Activated CD4-positive, alpha-beta T cell treated with anti-CD3 and anti-CD28 coated beads, Interleukin-2, amount 10 ng/mL, durations not matched to agents 7 days and 5 days (primary cell): ENCODE data around the gene OPRL1. TPM values are rescaled to one million over a fixed set of nuclear protein-coding genes. Genes with fewer than 3 reads are reported as not detected.

Experiments
- CTCF ChIA-PET: fragments of 350-600 bp; sonication (Branson Sonifier 250); formaldehyde crosslinking; loops from one replicate; lab custom pipeline; 2021; ENCODE audit warnings: antibody characterized with exemption; lab: Charles Lee
- POLR2A ChIA-PET: fragments of 350-600 bp; sonication (Branson Sonifier 250); formaldehyde crosslinking; loops from one replicate; lab custom pipeline; 2021; ENCODE audit warnings: antibody characterized with exemption; lab: Charles Lee
- DNase-seq: peaks from one replicate; pipeline ENCODE4 v3.0.0-alpha.2; 2020
- H3K27ac Mint-ChIP-seq: one replicate; pipeline ENCODE4 v1.8.0; 2021; ENCODE audit warnings: mild to moderate bottlenecking, moderate library complexity, mixed read lengths
- H3K27me3 Mint-ChIP-seq: one replicate; pipeline ENCODE4 v1.8.0; 2021; ENCODE audit warnings: mixed read lengths
- H3K36me3 Mint-ChIP-seq: one replicate; pipeline ENCODE4 v1.8.0; 2021; ENCODE audit warnings: low read depth, mixed read lengths
- H3K4me1 Mint-ChIP-seq: one replicate; pipeline ENCODE4 v1.8.0; 2021; ENCODE audit warnings: mixed read lengths
- H3K4me3 Mint-ChIP-seq: one replicate; pipeline ENCODE4 v1.8.0; 2021; ENCODE audit warnings: mild to moderate bottlenecking, moderate library complexity, mixed read lengths
- H3K9me3 Mint-ChIP-seq: one replicate; pipeline ENCODE4 v1.8.0; 2021; ENCODE audit warnings: mixed read lengths
- total RNA-seq, 2 experiments: library from RNA; stranded (reverse); gene quantifications; one replicate each; pipeline ENCODE4 v1.2.3, GENCODE V29; 2021

Gene OPRL1
- total RNA-seq, 2 experiments from 2014 or later = 1.6 TPM

DNA sequence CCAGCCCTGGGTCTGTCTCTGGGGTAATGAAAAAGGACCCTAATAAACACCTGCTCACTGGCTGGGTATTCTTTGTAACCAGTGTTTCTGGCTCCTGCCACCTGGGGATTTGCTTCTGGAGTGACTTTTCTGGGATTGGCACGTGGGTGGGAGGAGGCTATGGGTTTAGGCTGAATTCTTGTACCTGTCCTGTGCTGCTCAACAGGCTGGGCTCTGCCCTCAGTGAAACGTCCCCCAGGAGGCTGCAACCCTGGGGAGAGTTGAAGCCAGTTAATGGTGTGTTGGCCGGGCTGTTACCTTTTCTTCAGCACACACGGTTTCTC lies 20.6 kb downstream of the OPRL1 start:
- Mint-ChIP-seq H3K27ac (no peak overlapping the region), H3K27me3 (peaks cover 23% of the 10 kb centered on the region), H3K4me3 (no peak overlapping the region), H3K4me1 (peaks cover 20% of the 10 kb centered on the region), H3K36me3 (no peaks in the 10 kb centered on the region), H3K9me3 (peaks cover 5% of the 10 kb centered on the region)
- DNase-seq = no peak
- ChIA-PET POLR2A (no interaction called here), CTCF (interaction anchor here (1.3 kb wide), 1 partner anchor 14 kb away, joined by 3 read pairs; no protein-coding TSS in a partner anchor)

DNA sequence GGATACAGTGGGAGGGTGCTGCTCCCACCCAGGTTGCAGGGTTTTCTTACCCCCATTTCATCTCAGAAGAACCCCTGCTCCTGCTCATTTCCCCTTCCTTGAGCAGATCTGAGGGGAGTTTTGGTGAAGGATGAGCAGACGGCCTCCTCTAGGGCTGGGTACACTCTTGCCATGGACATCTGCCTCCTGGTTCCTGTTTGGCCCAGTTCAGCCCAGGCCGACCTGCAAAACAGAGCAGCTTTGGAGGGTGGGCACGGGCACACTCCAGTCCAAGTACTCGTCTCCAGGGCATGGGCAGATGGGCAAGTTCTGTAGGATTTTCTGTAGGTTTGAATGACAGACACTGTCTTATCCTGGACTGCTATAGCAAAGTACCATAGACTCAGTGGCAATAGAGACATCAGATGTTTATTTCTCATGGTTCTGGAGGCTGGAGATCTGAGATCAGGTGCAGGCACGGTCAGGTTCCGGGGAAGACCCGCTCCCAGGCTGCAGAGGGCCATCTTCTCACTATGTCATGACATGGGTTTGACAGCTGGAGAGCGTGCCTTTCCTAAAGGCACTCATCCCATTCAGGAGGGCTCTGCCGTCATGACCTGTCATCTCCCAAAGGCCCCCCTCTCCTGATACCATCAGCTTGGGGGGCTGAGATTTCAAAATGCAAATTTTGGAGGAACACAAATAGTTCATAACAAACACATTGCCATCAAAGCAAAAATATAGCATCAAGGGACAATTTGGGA lies 21.2 kb downstream of the OPRL1 start:
- DNase-seq = no peak
- Mint-ChIP-seq H3K36me3 (no peaks in the 10 kb centered on the region), H3K27ac (no peak overlapping the region), H3K4me1 (peaks cover 20% of the 10 kb centered on the region), H3K9me3 (peaks cover 5% of the 10 kb centered on the region), H3K27me3 (peaks cover 23% of the 10 kb centered on the region), H3K4me3 (no peak overlapping the region)
- ChIA-PET CTCF (interaction anchor here (0.8 to 2.2 kb wide), 3 partner anchors 11 to 19 kb away, joined by 3 to 10 read pairs (median 4); no protein-coding TSS in a partner anchor), POLR2A (no interaction called here)

- Mint-ChIP-seq H3K36me3 (no peaks in the 10 kb centered on the region), H3K27ac (no peak overlapping the region), H3K27me3 (peaks cover 23% of the 10 kb centered on the region), H3K4me1 (peaks cover 20% of the 10 kb centered on the region), H3K4me3 (no peak overlapping the region), H3K9me3 (no peaks in the 10 kb centered on the region)
- DNase-seq = peak; percentile 63
- POLR2A ChIA-PET = no interaction called here
- CTCF ChIA-PET = interaction anchor here (0.8 to 2.2 kb wide), 4 partner anchors 10 to 184 kb away, joined by 3 to 10 read pairs (median 4); no protein-coding TSS in a partner anchor
Measured at GRCh38 chr20:64101731-64102621, 22.1 kb downstream of the OPRL1 start.

- no peak for DNase-seq
- ChIA-PET CTCF (interaction anchor here (1.4 to 2.2 kb wide), 2 partner anchors 13 to 183 kb away, joined by 5 to 10 read pairs; no protein-coding TSS in a partner anchor), POLR2A (no interaction called here)
- Mint-ChIP-seq H3K36me3 (no peaks in the 10 kb centered on the region), H3K9me3 (no peaks in the 10 kb centered on the region), H3K4me3 (peak overlapping the region; percentile 40), H3K27me3 (peaks cover 23% of the 10 kb centered on the region), H3K27ac (peak overlapping the region; percentile 31), H3K4me1 (peaks cover 20% of the 10 kb centered on the region)
Measured at GRCh38 chr20:64102647-64103354, 22.9 kb downstream of the OPRL1 start.

DNA sequence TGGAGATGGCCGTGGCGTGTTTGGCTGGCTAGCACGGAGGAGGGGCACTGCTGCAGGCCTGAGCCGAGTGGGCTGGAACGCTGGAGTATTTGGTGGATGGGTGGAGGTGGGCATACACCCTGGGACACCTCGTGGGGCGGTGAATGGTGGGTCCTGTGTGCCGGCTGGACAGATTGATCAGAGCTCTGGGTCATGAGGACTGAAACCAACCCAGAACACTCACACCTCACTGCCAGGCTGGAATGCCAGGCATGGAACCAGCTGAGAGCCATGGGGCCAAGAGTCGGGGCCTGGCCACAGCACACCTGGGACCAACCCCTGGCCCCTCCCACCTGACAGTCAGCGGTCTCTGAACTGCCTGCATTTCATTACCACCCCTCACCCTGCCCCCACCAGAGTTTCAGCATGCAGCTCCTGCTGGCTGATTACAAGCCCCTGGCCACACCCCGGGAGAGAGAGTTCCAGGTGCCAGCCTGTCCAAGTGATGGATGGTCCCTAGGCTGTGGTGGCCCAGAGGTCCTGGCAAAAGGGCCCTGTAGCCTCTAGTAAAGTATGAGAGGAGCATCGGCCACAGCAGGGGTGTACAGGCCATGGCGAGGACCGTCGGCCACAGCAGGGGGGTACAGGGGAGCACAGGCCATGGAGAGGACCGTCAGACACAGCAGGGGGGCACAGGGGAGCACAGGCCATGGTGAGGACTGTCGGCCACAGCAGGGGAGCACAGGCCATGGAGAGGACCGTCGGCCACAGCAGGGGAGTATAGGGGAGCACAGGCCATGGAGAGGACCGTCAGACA lies 24.2 kb downstream of the OPRL1 start:
- ChIA-PET POLR2A (no interaction called here), CTCF (no interaction called here)
- H3K9me3 Mint-ChIP-seq = no peaks in the 10 kb centered on the region
- H3K4me3 Mint-ChIP-seq = no peak overlapping the region
- no peak for DNase-seq
- H3K27ac Mint-ChIP-seq = no peak overlapping the region
- peaks cover 23% of the 10 kb centered on the region for H3K27me3 Mint-ChIP-seq
- H3K36me3 Mint-ChIP-seq = no peaks in the 10 kb centered on the region
- peaks cover 20% of the 10 kb centered on the region for H3K4me1 Mint-ChIP-seq

GRCh38 chr20:64104667-64105451 lies 25.0 kb downstream of the OPRL1 start:
- ChIA-PET CTCF (no interaction called here), POLR2A (no interaction called here)
- H3K27ac Mint-ChIP-seq = no peak overlapping the region
- no peak for DNase-seq
- H3K36me3 Mint-ChIP-seq = no peaks in the 10 kb centered on the region
- peaks cover 20% of the 10 kb centered on the region for H3K4me1 Mint-ChIP-seq
- H3K27me3 Mint-ChIP-seq = peaks cover 23% of the 10 kb centered on the region
- no peak overlapping the region for H3K4me3 Mint-ChIP-seq
- no peaks in the 10 kb centered on the region for H3K9me3 Mint-ChIP-seq

GRCh38 chr20:64105846-64106434 lies 26.1 kb downstream of the OPRL1 start:
- Mint-ChIP-seq H3K27me3 (peaks cover 21% of the 10 kb centered on the region), H3K36me3 (no peaks in the 10 kb centered on the region), H3K4me3 (no peak overlapping the region), H3K27ac (no peak overlapping the region), H3K4me1 (peaks cover 9% of the 10 kb centered on the region), H3K9me3 (no peaks in the 10 kb centered on the region)
- ChIA-PET POLR2A (no interaction called here), CTCF (no interaction called here)
- DNase-seq = no peak

DNA sequence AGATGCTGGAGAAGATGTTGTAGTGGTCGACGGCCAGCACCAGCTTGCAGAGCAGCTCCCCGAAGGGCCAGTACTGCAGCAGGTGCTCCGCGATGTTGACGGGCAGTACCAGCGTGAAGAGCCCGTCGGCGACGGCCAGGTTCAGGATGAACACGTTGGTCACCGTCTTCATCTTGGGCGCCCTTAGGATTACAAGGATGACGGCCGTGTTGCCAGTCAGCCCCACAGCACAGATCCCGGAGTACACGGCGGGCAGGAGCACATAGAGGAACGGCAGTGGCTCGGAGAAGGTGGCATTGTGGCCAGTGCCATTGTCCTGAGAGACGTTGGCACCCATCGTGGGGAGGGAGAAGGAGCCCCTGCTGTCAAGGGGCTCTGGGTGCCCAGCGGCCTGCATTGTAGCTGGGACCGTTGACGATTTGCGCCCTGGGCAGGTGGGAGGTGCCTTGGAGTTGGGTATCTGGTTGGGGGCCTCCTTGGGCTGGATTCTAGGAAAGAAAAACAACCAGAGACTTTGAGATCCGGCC lies 26.6 kb downstream of the OPRL1 start:
- no peak overlapping the region for H3K27ac Mint-ChIP-seq
- H3K4me3 Mint-ChIP-seq = no peak overlapping the region
- H3K4me1 Mint-ChIP-seq = peaks cover 3% of the 10 kb centered on the region
- no peaks in the 10 kb centered on the region for H3K36me3 Mint-ChIP-seq
- H3K9me3 Mint-ChIP-seq = no peaks in the 10 kb centered on the region
- no peak for DNase-seq
- ChIA-PET POLR2A (no interaction called here), CTCF (interaction anchor here (1.4 kb wide), 1 partner anchor 179 kb away, joined by 5 read pairs; no protein-coding TSS in a partner anchor)
- H3K27me3 Mint-ChIP-seq = peaks cover 15% of the 10 kb centered on the region

- Mint-ChIP-seq H3K4me3 (no peak within 1 kb of the TSS), H3K36me3 (no peaks in the 10 kb centered on the region), H3K4me1 (peaks cover 3% of the 10 kb centered on the region), H3K27me3 (peaks cover 14% of the 10 kb centered on the region), H3K27ac (no peak within 1 kb of the TSS), H3K9me3 (no peaks in the 10 kb centered on the region)
- POLR2A ChIA-PET = no interaction called here
- DNase-seq = no peak
- CTCF ChIA-PET = interaction anchor here (0.6 to 1.4 kb wide), 2 partner anchors 120 to 179 kb away, joined by 3 to 5 read pairs; no protein-coding TSS in a partner anchor
Measured at GRCh38 chr20:64106981-64107735, 27.3 kb downstream of the OPRL1 start, which contains the start of gene NPBWR2. Gene NPBWR2 (minus strand): TSS chr20:64107565. CDS start chr20:64106831, 734 bp downstream.

DNA sequence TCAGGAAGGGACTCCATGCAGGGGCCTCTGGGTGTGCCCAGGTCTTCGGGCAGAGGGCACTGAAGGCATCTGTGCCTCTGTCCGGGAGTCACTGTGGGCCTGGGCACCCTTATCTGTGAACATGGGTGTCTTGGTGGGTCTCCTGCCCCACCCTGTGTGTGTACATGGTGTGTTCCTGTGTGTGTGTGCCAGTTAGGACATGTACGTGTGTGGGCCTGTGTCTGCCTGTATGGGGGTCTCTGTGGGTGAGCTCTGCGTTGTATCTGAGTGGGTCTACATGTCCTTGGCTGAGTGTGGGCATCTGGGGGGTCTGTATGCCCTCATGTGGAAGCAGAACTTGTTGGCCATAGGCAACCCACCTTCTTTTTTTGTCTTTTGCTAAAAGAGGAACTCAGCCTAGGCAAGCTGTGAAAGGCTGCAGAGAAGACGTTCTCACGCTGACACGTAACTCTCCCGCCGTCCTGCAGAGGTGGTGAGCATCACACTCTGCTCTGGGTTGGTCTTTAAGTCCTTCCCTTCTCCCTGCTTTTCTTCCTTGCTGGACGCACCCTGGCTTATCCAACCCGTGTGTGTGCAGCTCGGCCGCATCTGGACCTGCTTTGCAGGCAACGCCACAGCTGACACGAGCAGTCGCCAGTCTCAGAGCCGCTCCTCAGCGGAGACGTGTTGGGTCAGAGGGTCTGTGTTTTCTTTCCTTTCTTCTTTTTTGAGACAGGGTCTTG lies 28.0 kb downstream of the OPRL1 start:
- Mint-ChIP-seq H3K4me1 (no peaks in the 10 kb centered on the region), H3K4me3 (no peak overlapping the region), H3K27ac (no peak overlapping the region), H3K9me3 (no peaks in the 10 kb centered on the region), H3K36me3 (no peaks in the 10 kb centered on the region), H3K27me3 (peaks cover 10% of the 10 kb centered on the region)
- POLR2A ChIA-PET = no interaction called here
- DNase-seq = peak; percentile 4
- CTCF ChIA-PET = interaction anchor here (0.6 to 1.4 kb wide), 3 partner anchors 24 to 178 kb away, joined by 3 to 5 read pairs (median 3); partner anchors contain the start of gene LKAAEAR1
